ENCODE data around the gene NDOR1. TPM values are rescaled to one million over a fixed set of nuclear protein-coding genes. Genes with fewer than 3 reads are reported as not detected.

NDOR1 gene
- total RNA-seq, 1 donor from 2014 or later, result 39.4 TPM

DNA sequence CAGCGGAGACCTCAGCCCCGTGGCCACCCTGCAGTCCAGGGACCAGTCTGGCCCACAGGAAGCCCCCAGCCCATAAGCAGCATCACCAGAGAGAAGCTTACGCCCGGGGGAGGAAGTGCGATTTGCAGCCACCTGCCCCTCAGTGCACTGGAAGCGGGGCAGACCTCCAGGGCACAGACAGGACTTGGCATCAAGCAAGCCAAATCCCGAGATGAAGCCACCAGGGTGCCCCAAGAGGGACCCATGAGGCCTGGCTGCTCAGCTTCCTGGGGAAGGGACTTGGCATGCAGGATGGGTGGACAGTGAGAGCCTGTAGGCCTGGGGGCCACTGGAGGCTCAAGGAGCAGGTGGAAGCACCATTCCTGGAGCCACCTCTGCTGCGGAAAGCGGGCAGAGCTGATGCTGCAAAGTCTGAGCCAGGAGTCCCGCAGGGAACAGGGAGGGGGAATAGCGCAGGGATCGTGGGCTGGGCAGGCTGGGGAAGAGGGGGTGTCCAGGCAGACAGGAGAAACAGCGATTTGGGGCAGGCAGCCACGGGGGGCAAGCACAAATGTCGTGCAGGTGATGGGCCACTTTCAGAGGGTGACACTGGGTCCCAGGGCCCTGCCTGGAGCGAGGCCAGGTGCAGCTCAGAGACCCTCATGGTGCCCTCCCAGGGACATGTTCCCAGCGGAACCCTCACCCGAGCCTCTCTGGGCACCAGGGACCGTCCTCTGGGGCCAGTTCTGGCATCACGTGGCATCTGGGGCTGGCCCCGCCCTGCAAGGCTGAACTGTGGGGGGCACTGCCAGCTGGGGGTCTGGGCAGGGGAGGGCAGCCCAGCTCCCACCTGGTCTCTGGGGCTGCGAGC lies 38.9 kb upstream of the NDOR1 start:
- no peak for DNase-seq (ENCODE audit: low read depth, low spot score)
- Mint-ChIP-seq H3K27me3 (ENCODE audit: low read depth) (peaks cover 89% of the 10 kb centered on the region), H3K27ac (ENCODE audit: unreplicated experiment) (no peak overlapping the region), H3K4me1 (no peaks in the 10 kb centered on the region), H3K36me3 (ENCODE audit: low read depth) (no peaks in the 10 kb centered on the region), H3K4me3 (no peak overlapping the region), H3K9me3 (no peaks in the 10 kb centered on the region)
- TF ChIP-seq, protein P1, sequence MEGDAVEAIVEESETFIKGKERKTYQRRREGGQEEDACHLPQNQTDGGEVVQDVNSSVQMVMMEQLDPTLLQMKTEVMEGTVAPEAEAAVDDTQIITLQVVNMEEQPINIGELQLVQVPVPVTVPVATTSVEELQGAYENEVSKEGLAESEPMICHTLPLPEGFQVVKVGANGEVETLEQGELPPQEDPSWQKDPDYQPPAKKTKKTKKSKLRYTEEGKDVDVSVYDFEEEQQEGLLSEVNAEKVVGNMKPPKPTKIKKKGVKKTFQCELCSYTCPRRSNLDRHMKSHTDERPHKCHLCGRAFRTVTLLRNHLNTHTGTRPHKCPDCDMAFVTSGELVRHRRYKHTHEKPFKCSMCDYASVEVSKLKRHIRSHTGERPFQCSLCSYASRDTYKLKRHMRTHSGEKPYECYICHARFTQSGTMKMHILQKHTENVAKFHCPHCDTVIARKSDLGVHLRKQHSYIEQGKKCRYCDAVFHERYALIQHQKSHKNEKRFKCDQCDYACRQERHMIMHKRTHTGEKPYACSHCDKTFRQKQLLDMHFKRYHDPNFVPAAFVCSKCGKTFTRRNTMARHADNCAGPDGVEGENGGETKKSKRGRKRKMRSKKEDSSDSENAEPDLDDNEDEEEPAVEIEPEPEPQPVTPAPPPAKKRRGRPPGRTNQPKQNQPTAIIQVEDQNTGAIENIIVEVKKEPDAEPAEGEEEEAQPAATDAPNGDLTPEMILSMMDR (conservative IDR thresholded peaks at IDR 0.05), result no peak

DNA sequence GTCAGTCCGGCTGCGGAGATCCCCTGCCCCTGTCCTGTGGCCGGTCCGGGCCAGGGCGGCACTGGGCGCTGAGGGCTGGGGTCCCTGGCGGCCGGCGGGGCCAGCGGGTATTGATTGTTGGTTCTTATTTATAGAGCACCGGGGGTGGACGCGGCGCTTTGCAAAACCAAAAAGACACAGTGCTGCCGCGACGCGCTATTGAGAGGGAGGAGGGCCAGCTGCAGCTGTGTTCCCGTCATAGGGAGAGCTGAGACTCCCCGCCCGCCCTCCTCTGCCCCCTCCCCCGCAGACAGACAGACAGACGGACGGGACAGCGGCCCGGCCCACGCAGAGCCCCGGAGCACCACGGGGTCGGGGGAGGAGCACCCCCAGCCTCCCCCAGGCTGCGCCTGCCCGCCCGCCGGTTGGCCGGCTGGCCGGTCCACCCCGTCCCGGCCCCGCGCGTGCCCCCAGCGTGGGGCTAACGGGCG lies 38.2 kb upstream of the NDOR1 start:
- Mint-ChIP-seq H3K9me3 (no peaks in the 10 kb centered on the region), H3K27me3 (ENCODE audit: low read depth) (peaks cover 87% of the 10 kb centered on the region), H3K4me3 (no peak overlapping the region), H3K27ac (ENCODE audit: unreplicated experiment) (no peak overlapping the region), H3K4me1 (no peaks in the 10 kb centered on the region), H3K36me3 (ENCODE audit: low read depth) (no peaks in the 10 kb centered on the region)
- TF ChIP-seq, protein P1 (conservative IDR thresholded peaks at IDR 0.05), result no peak
- no peak for DNase-seq (ENCODE audit: low read depth, low spot score)

DNA sequence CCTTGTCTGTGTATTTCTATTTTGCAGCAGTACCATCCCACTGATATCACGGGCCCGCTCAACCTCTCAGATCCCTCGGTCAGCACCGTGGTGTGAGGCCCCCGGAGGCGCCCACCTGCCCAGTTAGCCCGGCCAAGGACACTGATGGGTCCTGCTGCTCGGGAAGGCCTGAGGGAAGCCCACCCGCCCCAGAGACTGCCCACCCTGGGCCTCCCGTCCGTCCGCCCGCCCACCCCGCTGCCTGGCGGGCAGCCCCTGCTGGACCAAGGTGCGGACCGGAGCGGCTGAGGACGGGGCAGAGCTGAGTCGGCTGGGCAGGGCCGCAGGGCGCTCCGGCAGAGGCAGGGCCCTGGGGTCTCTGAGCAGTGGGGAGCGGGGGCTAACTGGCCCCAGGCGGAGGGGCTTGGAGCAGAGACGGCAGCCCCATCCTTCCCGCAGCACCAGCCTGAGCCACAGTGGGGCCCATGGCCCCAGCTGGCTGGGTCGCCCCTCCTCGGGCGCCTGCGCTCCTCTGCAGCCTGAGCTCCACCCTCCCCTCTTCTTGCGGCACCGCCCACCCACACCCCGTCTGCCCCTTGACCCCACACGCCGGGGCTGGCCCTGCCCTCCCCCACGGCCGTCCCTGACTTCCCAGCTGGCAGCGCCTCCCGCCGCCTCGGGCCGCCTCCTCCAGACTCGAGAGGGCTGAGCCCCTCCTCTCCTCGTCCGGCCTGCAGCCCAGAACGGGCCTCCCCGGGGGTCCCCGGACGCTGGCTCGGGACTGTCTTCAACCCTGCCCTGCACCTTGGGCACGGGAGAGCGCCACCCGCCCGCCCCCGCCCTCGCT lies 37.5 kb upstream of the NDOR1 start:
- Mint-ChIP-seq H3K4me1 (no peaks in the 10 kb centered on the region), H3K27me3 (ENCODE audit: low read depth) (peaks cover 84% of the 10 kb centered on the region), H3K27ac (ENCODE audit: unreplicated experiment) (no peak overlapping the region), H3K4me3 (no peak overlapping the region), H3K36me3 (ENCODE audit: low read depth) (no peaks in the 10 kb centered on the region), H3K9me3 (no peaks in the 10 kb centered on the region)
- TF ChIP-seq, protein P1 (conservative IDR thresholded peaks at IDR 0.05), result no peak
- peak; percentile 26 for DNase-seq (ENCODE audit: low read depth, low spot score)

DNA sequence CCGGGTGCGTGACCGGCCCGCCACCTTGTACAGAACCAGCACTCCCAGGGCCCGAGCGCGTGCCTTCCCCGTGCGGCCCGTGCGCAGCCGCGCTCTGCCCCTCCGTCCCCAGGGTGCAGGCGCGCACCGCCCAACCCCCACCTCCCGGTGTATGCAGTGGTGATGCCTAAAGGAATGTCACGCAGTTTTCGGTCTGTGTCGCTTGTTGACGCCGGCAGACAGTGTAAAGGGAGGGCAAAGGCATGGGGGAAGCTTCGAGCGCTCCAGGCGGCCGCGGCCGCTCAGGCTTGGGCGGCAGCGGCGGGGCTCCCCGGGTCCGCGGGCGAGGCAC lies 37.0 kb upstream of the NDOR1 start:
- Mint-ChIP-seq H3K36me3 (ENCODE audit: low read depth) (no peaks in the 10 kb centered on the region), H3K9me3 (no peaks in the 10 kb centered on the region), H3K4me1 (no peaks in the 10 kb centered on the region), H3K27ac (ENCODE audit: unreplicated experiment) (no peak overlapping the region), H3K4me3 (no peak overlapping the region), H3K27me3 (ENCODE audit: low read depth) (peaks cover 84% of the 10 kb centered on the region)
- TF ChIP-seq, protein P1 (conservative IDR thresholded peaks at IDR 0.05), result no peak
- DNase-seq (ENCODE audit: low read depth, low spot score), result no peak

DNA sequence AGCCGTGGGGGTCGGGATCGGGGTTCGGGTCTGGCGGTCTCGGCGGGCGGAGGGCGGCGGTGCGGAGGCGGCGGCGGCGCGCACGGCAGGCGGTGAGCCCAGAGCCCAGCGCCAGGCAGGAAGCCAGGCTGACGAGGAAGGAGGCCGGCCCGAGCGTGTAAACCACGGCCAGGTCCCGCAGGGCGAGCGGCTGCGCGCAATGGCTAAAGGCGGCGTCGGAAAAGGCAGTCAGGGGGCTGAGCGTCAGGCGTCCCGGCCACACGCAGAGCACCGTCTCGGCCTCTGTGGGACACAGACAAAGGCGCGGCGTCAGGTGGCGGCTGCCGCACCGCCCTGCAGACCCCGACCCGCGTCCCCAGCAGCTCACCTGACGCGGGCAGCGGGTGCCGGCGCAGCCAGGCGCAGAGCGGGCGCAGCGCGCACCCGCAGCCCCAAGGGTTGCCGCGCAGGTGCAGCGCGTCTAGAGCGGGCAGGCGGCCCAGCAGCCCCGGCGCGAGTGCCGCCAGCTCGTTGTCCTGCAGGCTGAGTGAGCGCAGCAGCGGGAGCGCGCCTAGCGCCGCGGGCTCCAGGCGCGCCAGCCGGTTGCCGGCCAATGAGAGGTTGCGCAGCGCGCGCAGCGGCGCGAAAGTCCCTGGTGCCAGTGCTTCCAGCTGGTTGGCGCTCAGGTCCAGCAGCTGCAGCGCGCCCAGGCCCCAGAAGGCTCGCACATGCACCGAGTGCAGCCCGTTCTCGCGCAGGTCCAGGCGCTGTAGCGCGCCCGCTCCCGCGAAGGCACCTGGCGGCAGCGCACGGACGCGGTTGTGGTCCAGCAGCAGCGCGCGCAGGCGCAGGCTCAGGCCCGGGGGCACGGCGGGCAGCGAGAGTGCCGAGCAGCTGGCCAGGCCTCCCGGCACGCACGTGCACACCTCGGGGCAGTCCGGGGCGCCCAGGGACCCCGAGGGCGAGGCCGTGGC lies 36.3 kb upstream of the NDOR1 start:
- Mint-ChIP-seq H3K9me3 (no peaks in the 10 kb centered on the region), H3K27me3 (ENCODE audit: low read depth) (peaks cover 87% of the 10 kb centered on the region), H3K4me3 (peak overlapping the region; percentile 57), H3K36me3 (ENCODE audit: low read depth) (no peaks in the 10 kb centered on the region), H3K27ac (ENCODE audit: unreplicated experiment) (no peak overlapping the region), H3K4me1 (no peaks in the 10 kb centered on the region)
- TF ChIP-seq, protein P1 (conservative IDR thresholded peaks at IDR 0.05), result no peak
- DNase-seq (ENCODE audit: low read depth, low spot score), result no peak
